ENCODE data around the gene CEP95.
"Not testable (repeated sequence)": the region's sequence is repeated elsewhere in the genome, so short reads cannot be mapped to it uniquely, and the experiment has no call there.

The CEP95 gene

GRCh38 chr17:64571746-64572145 is 65.0 kb downstream of the CEP95 start:
- DNase-seq (ENCODE audit: low read depth in 2 of 2, low spot score in 1 of 2): no peak

GRCh38 chr17:64572682-64573154 is 65.9 kb downstream of the CEP95 start:
- DNase-seq (ENCODE audit: low read depth in 2 of 2, low spot score in 1 of 2): no peak

GRCh38 chr17:64573214-64573613 is 66.4 kb downstream of the CEP95 start:
- DNase-seq (ENCODE audit: low read depth in 2 of 2, low spot score in 1 of 2): no peak

GRCh38 chr17:64574646-64575045 is 67.9 kb downstream of the CEP95 start:
- DNase-seq (ENCODE audit: low read depth in 2 of 2, low spot score in 1 of 2): no peak

GRCh38 chr17:64575431-64575830 is 68.7 kb downstream of the CEP95 start:
- no peak for DNase-seq (ENCODE audit: low read depth in 2 of 2, low spot score in 1 of 2)

GRCh38 chr17:64577025-64577424 is 70.2 kb downstream of the CEP95 start:
- not testable (repeated sequence) for DNase-seq (ENCODE audit: low read depth in 2 of 2, low spot score in 1 of 2)

- no peak for DNase-seq (ENCODE audit: low read depth in 2 of 2, low spot score in 1 of 2)
Measured at GRCh38 chr17:64579917-64580316, 73.1 kb downstream of the CEP95 start.

GRCh38 chr17:64580384-64581315 is 73.9 kb downstream of the CEP95 start:
- no peak for DNase-seq (ENCODE audit: low read depth in 2 of 2, low spot score in 1 of 2)

GRCh38 chr17:64583038-64583437 is 76.3 kb downstream of the CEP95 start:
- DNase-seq (ENCODE audit: low read depth in 2 of 2, low spot score in 1 of 2): no peak

- DNase-seq (ENCODE audit: low read depth in 2 of 2, low spot score in 1 of 2): no peak
Measured at GRCh38 chr17:64585146-64585545, 78.4 kb downstream of the CEP95 start.
